IgD-negative memory B cell (primary cell): ENCODE data around the gene TSPAN5. TPM values are rescaled to one million over a fixed set of nuclear protein-coding genes. Genes with fewer than 3 reads are reported as not detected.

Experiments used
- H3K27ac Mint-ChIP-seq, 3 donors: one replicate each; pipeline ENCODE4 v1.8.0; 2020 to 2022; ENCODE audit warnings: mild to moderate bottlenecking in 3 of 3, mixed read lengths in 3 of 3, moderate library complexity in 1 of 3
- H3K27me3 Mint-ChIP-seq: one replicate; pipeline ENCODE4 v1.8.0; 2021; ENCODE audit warnings: mixed read lengths
- H3K36me3 Mint-ChIP-seq: one replicate; pipeline ENCODE4 v1.8.0; 2020; ENCODE audit warnings: mild to moderate bottlenecking, mixed read lengths
- H3K4me1 Mint-ChIP-seq, 3 donors: one replicate each; pipeline ENCODE4 v1.8.0; 2020 to 2022; ENCODE audit warnings: mixed read lengths in 3 of 3, mild to moderate bottlenecking in 1 of 3
- H3K4me3 Mint-ChIP-seq, 4 donors: one replicate each; pipeline ENCODE4 v1.8.0; 2020 to 2022; ENCODE audit warnings: mild to moderate bottlenecking in 4 of 4, mixed read lengths in 4 of 4, moderate library complexity in 3 of 4
- H3K9me3 Mint-ChIP-seq, 3 donors: one replicate each; pipeline ENCODE4 v1.8.0; 2020 to 2021; ENCODE audit warnings: mixed read lengths in 3 of 3, mild to moderate bottlenecking in 1 of 3
- polyA plus RNA-seq: library from polyadenylated mRNA; unstranded; fragments of 300-500 nt; fragmentation: Illumina TruSeq; gene quantifications from one replicate; pipeline ENCODE4 v1.2.3, GENCODE V29; 2021

TSPAN5 gene
- polyA plus RNA-seq, 1 donor from 2014 or later, result 7.6 TPM

DNA sequence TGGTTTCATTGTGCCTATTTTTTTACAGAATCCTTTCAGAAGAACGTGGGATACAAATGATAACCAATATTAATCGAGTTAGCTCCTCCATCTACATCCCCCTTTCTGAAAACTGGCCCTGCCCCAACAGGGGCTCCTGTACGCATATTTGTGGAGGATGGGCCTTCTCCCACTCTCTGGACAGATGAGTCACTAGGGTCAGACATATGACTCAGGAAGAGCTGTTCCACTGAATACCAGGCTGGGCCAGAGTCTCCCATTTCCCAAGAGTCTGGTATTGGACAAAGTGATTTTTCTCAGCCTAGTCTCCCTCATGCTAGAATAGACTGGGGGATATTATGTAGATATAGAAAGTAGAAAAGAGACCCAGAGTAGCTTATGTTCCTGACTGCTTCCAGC lies 142.4 kb downstream of the TSPAN5 start:
- Mint-ChIP-seq H3K4me1 (peaks cover 11 to 26% (median 14%) of the 10 kb centered on the region in 3 donors), H3K27ac (peak overlapping the region in 1 of 3 donors; percentile 76)

DNA sequence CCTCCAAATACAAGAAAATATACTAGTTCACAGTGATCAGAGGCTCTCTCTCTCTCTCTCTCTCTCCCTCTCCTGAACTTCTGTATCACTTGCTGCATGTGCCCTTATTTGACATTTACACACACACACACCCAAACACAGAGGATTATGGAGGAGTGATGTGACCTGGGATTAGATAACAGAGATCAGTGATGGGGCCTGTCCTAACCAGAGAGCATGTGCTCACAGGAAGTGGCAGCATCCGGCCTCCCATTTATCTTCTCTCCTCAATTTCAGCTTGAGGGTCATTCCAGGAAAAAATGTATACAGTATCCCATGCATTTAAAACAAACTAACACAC lies 143.0 kb downstream of the TSPAN5 start:
- peaks cover 6% of the 10 kb centered on the region for H3K36me3 Mint-ChIP-seq
- no peaks in the 10 kb centered on the region for H3K27me3 Mint-ChIP-seq
- H3K4me3 Mint-ChIP-seq, result no peak overlapping the region
- H3K4me1 Mint-ChIP-seq, result peaks cover 11 to 28% (median 14%) of the 10 kb centered on the region in 3 donors
- peaks cover 0 to 3% (median 0%) of the 10 kb centered on the region in 3 donors for H3K9me3 Mint-ChIP-seq
- H3K27ac Mint-ChIP-seq, result peak overlapping the region in 1 of 3 donors; percentile 71

More for the DNA sequence above, 142.4 kb downstream of the TSPAN5 start:
- no peaks in the 10 kb centered on the region for H3K27me3 Mint-ChIP-seq
- H3K9me3 Mint-ChIP-seq, result peaks cover 0 to 3% (median 0%) of the 10 kb centered on the region in 3 donors
- no peak overlapping the region for H3K4me3 Mint-ChIP-seq
- H3K36me3 Mint-ChIP-seq, result peaks cover 4% of the 10 kb centered on the region

DNA sequence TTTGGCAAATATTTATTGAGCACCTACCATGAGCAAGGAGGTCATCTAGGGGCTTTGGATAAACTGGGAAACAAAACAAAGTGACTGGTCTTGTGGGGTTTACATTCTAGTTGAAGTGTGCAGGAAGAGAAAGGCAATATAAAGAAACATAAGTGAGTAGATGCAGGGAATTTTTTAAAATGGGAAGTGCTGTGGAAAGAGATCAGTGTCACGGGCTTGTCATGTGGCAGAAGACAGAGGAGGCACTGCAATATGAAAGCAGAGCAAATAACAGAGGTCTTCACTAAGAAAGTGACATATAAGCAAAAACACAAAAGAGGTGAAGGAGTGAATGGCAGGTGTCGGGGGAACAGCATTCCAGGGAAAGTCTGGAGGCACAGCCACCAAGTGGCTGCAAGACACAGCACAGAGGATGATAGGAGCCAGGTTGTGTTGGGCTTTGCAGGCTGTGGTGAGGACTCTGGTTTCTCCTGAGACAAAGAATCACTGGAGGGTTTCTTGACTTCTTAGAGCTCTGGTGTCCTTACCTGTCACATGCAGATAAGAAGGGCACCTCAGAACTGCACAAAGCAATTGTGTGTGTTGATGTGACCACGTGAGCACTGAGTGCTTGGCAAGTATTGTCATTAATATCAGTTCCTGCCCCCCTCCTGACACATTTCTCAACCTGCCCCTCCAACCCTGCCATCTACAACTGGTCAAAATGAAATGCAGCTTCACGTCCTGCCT lies 143.5 kb downstream of the TSPAN5 start:
- Mint-ChIP-seq H3K4me1 (peaks cover 11 to 27% (median 14%) of the 10 kb centered on the region in 3 donors), H3K4me3 (no peak overlapping the region), H3K27me3 (no peaks in the 10 kb centered on the region), H3K27ac (no peak overlapping the region), H3K36me3 (peaks cover 6% of the 10 kb centered on the region), H3K9me3 (peaks cover 0 to 3% (median 0%) of the 10 kb centered on the region in 3 donors)

DNA sequence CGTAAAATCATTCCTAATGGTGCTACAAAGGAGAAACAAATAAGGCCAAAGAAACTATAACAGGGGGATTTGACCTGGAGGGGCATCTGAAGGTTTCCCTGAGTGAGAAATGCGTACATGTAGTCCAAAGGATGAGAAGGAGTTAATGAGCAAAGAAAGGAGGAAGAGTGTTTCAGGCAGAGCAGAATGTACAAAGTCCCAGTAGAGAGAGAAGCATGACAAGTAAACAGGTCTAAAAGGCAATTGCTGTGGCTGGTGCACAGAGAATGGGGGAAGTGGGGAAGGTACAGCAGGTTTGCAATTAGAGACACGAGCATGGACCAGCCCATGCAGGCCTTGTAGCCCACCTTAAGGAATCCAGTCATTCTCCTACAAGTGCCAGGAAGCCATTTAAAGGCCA lies 145.5 kb downstream of the TSPAN5 start:
- Mint-ChIP-seq H3K4me3 (no peak overlapping the region), H3K4me1 (peaks cover 0 to 10% (median 6%) of the 10 kb centered on the region in 3 donors), H3K9me3 (peaks cover 0 to 3% (median 0%) of the 10 kb centered on the region in 3 donors), H3K36me3 (peaks cover 6% of the 10 kb centered on the region), H3K27me3 (no peaks in the 10 kb centered on the region), H3K27ac (no peak overlapping the region)

DNA sequence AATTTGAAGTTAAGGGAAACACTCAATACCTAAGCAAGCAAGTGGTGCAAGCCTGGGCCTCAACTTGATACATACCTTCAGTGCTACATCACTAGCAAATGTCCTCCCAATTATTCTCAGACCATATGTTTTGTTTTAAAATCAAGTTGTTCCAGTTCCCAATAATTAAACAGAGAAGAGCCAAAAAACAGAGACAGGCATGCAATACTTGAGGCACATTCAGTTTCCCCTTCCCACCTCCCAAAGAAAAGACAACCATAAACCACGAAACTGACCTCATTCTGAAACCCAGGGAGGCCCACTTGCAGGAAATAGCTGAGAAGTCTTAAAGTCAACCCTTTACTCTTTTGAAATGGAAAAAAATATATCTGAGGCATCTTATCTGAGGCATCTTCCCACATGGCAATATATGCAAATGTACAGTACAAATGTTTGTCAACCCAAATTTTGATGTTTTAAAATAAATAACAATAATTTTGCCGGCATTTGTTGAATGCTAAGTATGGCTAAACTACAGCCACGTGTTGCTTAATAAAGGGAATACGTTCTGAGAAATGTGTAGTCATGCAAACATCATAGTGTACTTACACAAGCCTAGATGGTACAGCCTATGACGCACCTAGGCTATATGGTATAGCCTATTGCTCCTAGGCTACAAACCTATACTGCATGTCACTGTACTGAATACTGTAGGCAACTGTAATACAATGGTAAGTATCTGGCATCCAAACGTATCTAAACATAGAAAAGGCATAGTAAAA lies 147.5 kb downstream of the TSPAN5 start:
- Mint-ChIP-seq H3K4me1 (peaks cover 0 to 10% (median 4%) of the 10 kb centered on the region in 3 donors), H3K36me3 (peaks cover 6% of the 10 kb centered on the region), H3K4me3 (no peak overlapping the region), H3K27me3 (no peaks in the 10 kb centered on the region), H3K9me3 (no peaks in the 10 kb centered on the region), H3K27ac (no peak overlapping the region)

DNA sequence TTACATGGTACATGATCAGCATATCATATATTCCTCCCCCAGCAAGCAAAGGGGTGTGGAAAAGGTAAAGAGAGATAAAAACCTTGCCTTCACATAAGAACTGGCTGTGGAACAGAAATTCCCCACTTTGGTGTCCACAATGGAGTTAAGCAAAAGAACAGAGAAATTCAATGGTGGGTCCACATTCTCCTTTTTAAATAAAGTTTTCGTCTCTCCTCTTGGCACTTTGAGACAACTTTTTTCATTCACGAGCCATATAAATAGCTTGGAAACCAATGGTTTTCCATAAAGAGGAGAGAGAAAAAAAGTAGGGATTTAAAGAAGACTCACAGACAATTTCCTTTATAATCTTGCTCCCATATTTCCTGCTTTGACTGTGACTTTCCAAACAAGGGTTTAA lies 148.1 kb downstream of the TSPAN5 start:
- H3K4me3 Mint-ChIP-seq, result no peak overlapping the region
- no peak overlapping the region for H3K27ac Mint-ChIP-seq

DNA sequence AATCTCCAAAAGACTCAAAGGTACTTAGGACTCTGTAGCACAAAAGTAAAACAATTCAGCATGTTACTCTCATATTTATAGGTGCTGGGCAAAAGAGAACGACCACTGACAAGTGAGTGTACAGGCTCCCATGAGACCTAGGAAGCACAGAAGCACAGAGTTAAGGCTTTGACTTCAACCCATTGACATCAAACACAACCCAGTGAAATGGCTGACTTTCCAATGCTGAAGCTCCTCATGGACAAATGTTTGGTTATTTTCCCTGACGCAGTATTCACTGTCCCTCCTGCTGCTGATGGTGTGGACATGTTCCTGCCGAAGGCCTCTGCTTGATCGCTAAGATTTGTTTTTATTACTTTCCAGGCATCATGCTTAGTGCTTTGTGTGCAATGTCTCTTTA lies 148.7 kb downstream of the TSPAN5 start:
- no peaks in the 10 kb centered on the region for H3K27me3 Mint-ChIP-seq
- H3K9me3 Mint-ChIP-seq, result no peaks in the 10 kb centered on the region
- peaks cover 5% of the 10 kb centered on the region for H3K36me3 Mint-ChIP-seq
- H3K4me3 Mint-ChIP-seq, result no peak overlapping the region
- no peak overlapping the region for H3K27ac Mint-ChIP-seq
- peaks cover 0 to 8% (median 4%) of the 10 kb centered on the region in 3 donors for H3K4me1 Mint-ChIP-seq

More for the DNA sequence above, 148.1 kb downstream of the TSPAN5 start:
- H3K36me3 Mint-ChIP-seq, result peaks cover 6% of the 10 kb centered on the region
- H3K9me3 Mint-ChIP-seq, result no peaks in the 10 kb centered on the region
- H3K27me3 Mint-ChIP-seq, result no peaks in the 10 kb centered on the region
- H3K4me1 Mint-ChIP-seq, result peaks cover 0 to 9% (median 4%) of the 10 kb centered on the region in 3 donors

DNA sequence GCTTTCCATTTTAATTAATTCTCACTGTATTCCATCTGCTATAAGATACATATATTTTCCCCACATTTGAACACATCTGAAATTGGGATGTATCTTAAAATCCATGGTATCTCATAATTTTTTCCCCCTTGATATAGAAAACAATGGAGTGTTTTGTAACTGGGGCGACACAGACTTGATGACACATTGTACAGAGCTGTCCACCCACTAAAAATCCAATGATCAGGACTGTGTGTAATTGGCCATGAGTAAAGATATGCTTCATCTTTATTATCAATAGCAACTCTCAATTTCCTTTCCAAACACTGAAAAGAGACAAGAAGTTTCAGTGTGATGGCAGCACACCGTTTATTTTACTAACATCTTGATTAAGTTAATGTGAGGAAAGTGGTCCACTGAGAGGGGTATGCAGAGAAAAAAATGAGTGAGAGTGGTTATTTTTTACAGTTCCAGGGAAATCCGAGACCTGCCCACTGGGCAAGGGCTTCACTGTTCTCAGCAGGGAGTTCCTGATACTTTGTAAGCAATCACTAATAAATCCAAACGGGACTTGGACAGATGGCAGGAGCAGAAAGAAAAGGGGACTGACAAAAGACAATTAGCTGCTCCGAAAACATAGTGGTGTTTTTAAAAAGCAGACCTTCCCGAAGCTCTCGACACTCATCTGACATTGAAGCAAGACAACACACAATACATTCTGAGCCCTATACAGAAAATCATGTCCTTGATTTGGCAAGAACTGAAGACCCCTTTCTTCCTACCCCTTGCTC lies 149.4 kb downstream of the TSPAN5 start:
- no peak overlapping the region for H3K27ac Mint-ChIP-seq
- peaks cover 5% of the 10 kb centered on the region for H3K36me3 Mint-ChIP-seq
- no peak overlapping the region for H3K4me3 Mint-ChIP-seq
- H3K9me3 Mint-ChIP-seq, result no peaks in the 10 kb centered on the region
- no peaks in the 10 kb centered on the region for H3K27me3 Mint-ChIP-seq
- peaks cover 0 to 8% (median 4%) of the 10 kb centered on the region in 3 donors for H3K4me1 Mint-ChIP-seq

DNA sequence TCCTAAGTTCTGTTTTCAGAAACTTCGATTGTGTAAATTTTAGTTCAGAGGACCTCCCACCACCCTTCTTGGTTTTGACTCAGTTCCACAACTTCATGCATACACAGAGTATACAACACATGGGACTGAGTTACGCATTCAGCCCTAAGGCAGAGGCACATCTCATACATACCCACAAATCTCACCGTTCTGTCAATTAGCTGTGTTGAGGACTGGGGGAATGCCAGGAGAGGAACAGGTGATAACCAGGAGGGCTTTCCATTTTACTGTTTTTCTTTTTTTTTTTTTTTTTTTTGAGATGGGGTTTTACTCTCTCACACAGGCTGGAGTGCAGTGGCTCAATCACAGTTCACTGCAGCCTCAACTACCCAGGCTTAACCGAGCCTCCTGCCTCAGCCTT lies 150.2 kb downstream of the TSPAN5 start:
- Mint-ChIP-seq H3K9me3 (no peaks in the 10 kb centered on the region), H3K36me3 (peaks cover 4% of the 10 kb centered on the region), H3K27me3 (no peaks in the 10 kb centered on the region), H3K27ac (no peak overlapping the region), H3K4me3 (no peak overlapping the region), H3K4me1 (peaks cover 0 to 8% (median 4%) of the 10 kb centered on the region in 3 donors)

DNA sequence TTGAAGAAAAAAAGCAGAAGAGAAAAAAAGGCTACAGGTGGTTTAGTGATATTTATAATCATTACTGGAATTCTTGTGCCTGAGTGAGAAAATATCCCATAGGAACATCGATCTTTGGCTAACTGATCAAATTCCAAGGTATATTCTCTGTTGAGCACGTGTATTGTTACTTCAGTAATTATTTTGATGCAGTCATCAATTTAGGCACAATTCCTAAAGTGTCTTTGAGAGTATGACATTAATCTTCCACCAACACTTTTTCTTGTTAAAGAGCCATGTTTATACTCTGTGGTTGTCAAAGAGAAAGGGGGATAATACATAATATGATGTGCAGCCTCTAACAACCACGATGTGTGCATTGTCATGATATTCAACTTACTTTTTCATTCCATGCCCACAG lies 151.1 kb downstream of the TSPAN5 start:
- Mint-ChIP-seq H3K9me3 (no peaks in the 10 kb centered on the region), H3K27ac (no peak overlapping the region), H3K4me3 (no peak overlapping the region), H3K27me3 (no peaks in the 10 kb centered on the region), H3K36me3 (peaks cover 7% of the 10 kb centered on the region), H3K4me1 (peaks cover 0 to 5% (median 4%) of the 10 kb centered on the region in 3 donors)

DNA sequence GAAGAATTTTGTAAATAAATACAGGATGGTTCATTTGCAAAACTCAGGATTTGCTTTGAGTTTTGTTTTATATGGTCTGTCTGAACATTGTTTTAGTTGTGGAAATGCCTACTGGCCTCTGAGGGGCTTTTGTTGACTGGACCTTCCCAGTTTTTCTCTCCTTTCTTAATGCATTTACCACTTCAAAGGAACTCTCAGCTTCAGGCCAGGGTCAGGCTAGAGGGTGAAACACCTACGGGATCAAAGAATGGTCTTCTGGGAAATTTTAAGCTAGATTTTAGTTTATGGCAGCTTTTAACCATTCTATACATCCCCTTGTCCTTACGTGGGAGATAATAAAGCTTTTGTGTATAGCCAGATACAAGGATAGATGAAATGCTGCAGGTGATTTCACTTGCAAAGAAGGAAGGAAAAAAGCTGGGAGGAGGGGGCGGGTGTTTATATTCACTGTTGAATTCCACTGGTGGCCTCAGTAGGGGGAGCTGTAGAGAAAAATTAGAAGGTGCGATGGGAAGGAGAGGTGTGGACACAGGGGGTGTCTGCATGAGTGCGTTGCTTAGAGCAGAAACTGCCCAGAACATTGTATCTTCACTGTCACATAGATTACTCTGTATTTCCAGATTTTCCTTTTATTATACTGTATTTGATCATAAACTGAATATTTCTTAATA lies 151.8 kb downstream of the TSPAN5 start:
- Mint-ChIP-seq H3K4me3 (no peak overlapping the region), H3K36me3 (peaks cover 12% of the 10 kb centered on the region), H3K27ac (no peak overlapping the region), H3K9me3 (no peaks in the 10 kb centered on the region), H3K27me3 (no peaks in the 10 kb centered on the region), H3K4me1 (peaks cover 0 to 5% (median 4%) of the 10 kb centered on the region in 3 donors)

DNA sequence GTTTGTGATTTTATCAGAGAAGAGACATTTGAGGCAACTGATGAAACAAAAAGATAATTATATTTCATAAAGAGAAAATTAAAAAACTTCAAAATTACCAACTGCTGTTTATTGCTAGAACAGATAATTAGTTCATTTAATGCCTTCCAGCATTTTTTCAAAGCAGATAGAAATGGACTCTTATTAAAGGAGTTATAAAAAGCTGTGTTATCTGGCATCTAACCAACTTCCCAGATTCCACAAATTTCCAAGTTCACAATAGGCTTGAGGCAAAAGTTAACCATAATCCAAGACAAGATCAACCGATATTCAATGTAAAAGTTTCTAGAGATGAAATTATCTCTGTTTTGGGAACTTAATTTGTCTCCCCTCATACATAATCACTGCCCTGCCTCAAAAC lies 152.4 kb downstream of the TSPAN5 start:
- H3K4me1 Mint-ChIP-seq, result peaks cover 0 to 4% (median 2%) of the 10 kb centered on the region in 3 donors
- H3K9me3 Mint-ChIP-seq, result no peaks in the 10 kb centered on the region
- H3K27ac Mint-ChIP-seq, result no peak overlapping the region
- H3K4me3 Mint-ChIP-seq, result no peak overlapping the region
- H3K27me3 Mint-ChIP-seq, result no peaks in the 10 kb centered on the region
- peaks cover 12% of the 10 kb centered on the region for H3K36me3 Mint-ChIP-seq

DNA sequence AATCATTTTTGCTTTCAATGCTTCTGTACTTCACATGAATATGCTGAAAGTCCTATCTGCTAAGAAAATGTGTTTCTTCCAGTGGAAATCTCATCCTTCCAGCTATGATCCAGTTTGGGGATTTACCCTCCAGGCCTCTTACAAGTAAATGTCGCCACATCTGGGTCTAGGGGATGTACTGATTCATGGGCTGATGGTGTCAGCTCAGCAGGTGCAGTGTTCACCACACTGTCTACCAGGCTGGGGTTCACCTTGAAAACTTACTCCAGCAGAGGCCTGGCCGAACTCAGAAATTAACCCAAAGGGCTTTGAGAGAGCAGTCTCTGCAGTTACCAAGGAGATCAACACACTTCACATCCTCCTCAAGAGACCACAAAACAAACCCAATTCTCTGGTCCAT lies 154.3 kb downstream of the TSPAN5 start:
- Mint-ChIP-seq H3K27ac (no peak overlapping the region), H3K4me3 (no peak overlapping the region), H3K27me3 (no peaks in the 10 kb centered on the region), H3K4me1 (no peaks in the 10 kb centered on the region), H3K36me3 (peaks cover 9% of the 10 kb centered on the region), H3K9me3 (no peaks in the 10 kb centered on the region)

DNA sequence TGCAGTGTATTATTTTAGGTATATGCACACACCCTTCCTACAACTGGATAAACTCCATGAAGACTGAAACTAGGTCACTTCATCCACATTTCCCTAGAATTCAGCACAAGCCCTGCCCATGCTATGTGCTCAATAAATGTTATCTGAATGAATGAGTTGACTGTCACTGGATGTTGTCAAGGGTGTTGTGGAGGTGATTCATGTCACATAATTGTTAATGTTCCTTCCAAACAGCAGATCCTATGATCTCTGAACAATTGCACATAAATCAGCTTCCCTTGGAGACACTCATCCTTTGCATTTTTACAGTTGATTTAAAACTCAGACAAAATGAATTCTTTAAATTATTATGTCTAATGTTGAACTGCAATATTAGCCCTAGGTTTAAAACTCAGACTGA lies 154.7 kb downstream of the TSPAN5 start:
- Mint-ChIP-seq H3K4me1 (no peaks in the 10 kb centered on the region), H3K9me3 (no peaks in the 10 kb centered on the region), H3K27ac (no peak overlapping the region), H3K4me3 (no peak overlapping the region), H3K36me3 (peaks cover 9% of the 10 kb centered on the region), H3K27me3 (no peaks in the 10 kb centered on the region)

DNA sequence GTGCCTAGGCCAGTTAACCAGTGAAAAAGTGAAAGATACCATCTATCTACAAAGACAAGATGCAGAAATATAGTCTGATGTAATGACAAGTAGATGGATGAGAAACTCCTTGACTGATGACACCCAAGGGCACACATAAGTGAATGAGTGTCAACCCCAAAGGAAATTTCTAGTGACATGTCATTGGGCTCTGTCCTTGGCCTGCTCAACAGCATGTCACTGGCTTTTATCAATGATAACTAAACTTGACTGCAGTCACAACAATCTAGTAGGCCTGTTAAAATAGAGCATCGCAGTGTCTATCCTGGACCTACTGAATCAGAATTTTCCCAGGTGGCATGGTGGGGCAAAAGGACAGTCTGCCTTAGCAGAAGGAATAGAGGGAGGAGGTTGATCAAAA lies 155.8 kb downstream of the TSPAN5 start:
- no peaks in the 10 kb centered on the region for H3K27me3 Mint-ChIP-seq
- no peak overlapping the region for H3K4me3 Mint-ChIP-seq
- no peaks in the 10 kb centered on the region for H3K9me3 Mint-ChIP-seq
- H3K4me1 Mint-ChIP-seq, result no peaks in the 10 kb centered on the region
- no peak overlapping the region for H3K27ac Mint-ChIP-seq
- peaks cover 9% of the 10 kb centered on the region for H3K36me3 Mint-ChIP-seq
